HepG2 (cell line): ENCODE results near the gene DLX1. TPM values are rescaled to one million over a fixed set of nuclear protein-coding genes. Genes with fewer than 3 reads are reported as not detected.
A peak's percentile ranks its signal among the peaks of the same experiment; 100 is the strongest.

ENCODE experiments used
- DNMT1 ChIP-seq: sonication (generic); formaldehyde crosslinking; IDR thresholded peaks from 2 replicates; pipeline ENCODE4 v1.5.1; 2020; ENCODE audit warnings: mild to moderate bottlenecking, missing genetic modification reagents
- E2F2 ChIP-seq: sonication (generic); formaldehyde crosslinking; IDR thresholded peaks from 2 replicates; pipeline ENCODE4 v1.4.0; 2020; ENCODE audit warnings: missing genetic modification reagents, borderline replicate concordance
- KLF12 ChIP-seq: sonication (generic); formaldehyde crosslinking; IDR thresholded peaks from 2 replicates; pipeline ENCODE4 v1.4.0; 2020; ENCODE audit warnings: missing genetic modification reagents, borderline replicate concordance
- MAFF ChIP-seq: IDR thresholded peaks from 2 replicates; pipeline ENCODE4 v1.6.1; 2011; ENCODE audit warnings: low read depth, low read length, improper control_type of control experiment
- MNT ChIP-seq: fragments of 450-650 bp; IDR thresholded peaks from 2 replicates; pipeline ENCODE4 v1.6.1; 2016
- PAWR ChIP-seq: sonication (generic); formaldehyde crosslinking; IDR thresholded peaks from 2 replicates; pipeline ENCODE4 v1.4.0; 2020; ENCODE audit warnings: missing genetic modification reagents, mild to moderate bottlenecking, borderline replicate concordance
- POGK ChIP-seq: sonication (generic); formaldehyde crosslinking; conservative IDR thresholded peaks from 2 replicates; pipeline ENCODE4 v1.8.0; 2022; ENCODE audit warnings: mild to moderate bottlenecking, moderate library complexity, missing genetic modification reagents
- SALL1 ChIP-seq: sonication (generic); formaldehyde crosslinking; IDR thresholded peaks from 2 replicates; pipeline ENCODE4 v1.8.0; 2022; ENCODE audit warnings: mild to moderate bottlenecking, missing genetic modification reagents
- TCF12 ChIP-seq, 2 experiments: fragments of 450-650 bp in 1 of 2; sonication (generic) in 1 of 2; formaldehyde crosslinking in 1 of 2; IDR thresholded peaks; 2 replicates each; pipeline versions ENCODE4 v1.6.1 to v1.8.0; 2017 to 2022; ENCODE audit warnings: antibody characterized with exemption in 1 of 2, mild to moderate bottlenecking in 1 of 2, missing genetic modification reagents in 1 of 2, moderate library complexity in 1 of 2
- TEAD2 ChIP-seq: sonication (generic); formaldehyde crosslinking; IDR thresholded peaks from 2 replicates; pipeline ENCODE4 v1.9.0; 2021; ENCODE audit warnings: missing genetic modification reagents
- TP53 ChIP-seq: sonication (generic); formaldehyde crosslinking; conservative IDR thresholded peaks from 2 replicates; pipeline ENCODE4 v1.4.0; 2020; ENCODE audit warnings: missing genetic modification reagents
- ZBTB43 ChIP-seq: sonication (generic); formaldehyde crosslinking; conservative IDR thresholded peaks from 2 replicates; pipeline ENCODE4 v1.4.0; 2020; ENCODE audit warnings: missing genetic modification reagents
- ZNF180 ChIP-seq: sonication (generic); formaldehyde crosslinking; IDR thresholded peaks from 2 replicates; pipeline ENCODE4 v1.4.0; 2020; ENCODE audit warnings: low read depth, missing genetic modification reagents, borderline replicate concordance
- ZNF367 ChIP-seq: sonication (generic); formaldehyde crosslinking; IDR thresholded peaks from 2 replicates; pipeline ENCODE4 v1.4.0; 2020; ENCODE audit warnings: missing genetic modification reagents, borderline replicate concordance
- ZNF513 ChIP-seq: sonication (generic); formaldehyde crosslinking; conservative IDR thresholded peaks from 2 replicates; pipeline ENCODE4 v1.5.0; 2020; ENCODE audit warnings: missing genetic modification reagents
- ZNF564 ChIP-seq: sonication (generic); formaldehyde crosslinking; IDR thresholded peaks from 2 replicates; pipeline ENCODE4 v1.8.1; 2023; ENCODE audit warnings: mild to moderate bottlenecking, missing genetic modification reagents
- ZNF615 ChIP-seq: sonication (generic); formaldehyde crosslinking; IDR thresholded peaks from 2 replicates; pipeline ENCODE4 v1.5.0; 2020; ENCODE audit warnings: mild to moderate bottlenecking, missing genetic modification reagents, borderline replicate concordance
- ZNF678 ChIP-seq: sonication (generic); formaldehyde crosslinking; IDR thresholded peaks from 2 replicates; pipeline ENCODE4 v1.4.0; 2020; ENCODE audit warnings: mild to moderate bottlenecking, missing genetic modification reagents
- ZNF691 ChIP-seq: sonication (generic); formaldehyde crosslinking; IDR thresholded peaks from 2 replicates; pipeline ENCODE4 v1.4.0; 2020; ENCODE audit warnings: missing genetic modification reagents, low read depth, mild to moderate bottlenecking, borderline replicate concordance
- ZNF703 ChIP-seq: sonication (generic); formaldehyde crosslinking; IDR thresholded peaks from 2 replicates; pipeline ENCODE4 v1.5.1; 2020; ENCODE audit warnings: missing genetic modification reagents, mild to moderate bottlenecking, moderate library complexity, borderline replicate concordance
- ZNF761 ChIP-seq: sonication (generic); formaldehyde crosslinking; conservative IDR thresholded peaks from 2 replicates; pipeline ENCODE4 v1.4.0; 2020; ENCODE audit warnings: mild to moderate bottlenecking, missing genetic modification reagents
- polyA plus RNA-seq, 8 experiments: library from polyadenylated mRNA; depleted of rRNA in 3 of 8; stranded (reverse) in 7 of 8; unstranded in 1 of 8; fragments of >200 nt; fragmentation: Illumina TruSeq in 4 of 8; extraction: Trizol in 4 of 8; gene quantifications; 2 replicates each; pipeline versions ENCODE4 v1.2.1 to v1.2.3, GENCODE V29; 2011 to 2016; ENCODE audit warnings: low read depth in 4 of 8, missing spikeins in 1 of 8, mixed read lengths in 1 of 8; ENCODE audit not compliant: insufficient read depth in 1 of 8
- total RNA-seq, 5 experiments: library from RNA; depleted of rRNA; stranded (reverse); fragments of >200 nt; fragmentation: Illumina TruSeq; extraction: Trizol; gene quantifications; 2 replicates each; pipeline ENCODE4 v1.2.3, GENCODE V29; 2016; ENCODE audit warnings: low read depth in 1 of 5

The DLX1 gene
- total and polyA plus RNA-seq, 2 of the 13 experiments (the other 11 are each of a cell fraction or from before 2014, with no cell fraction given), result 0.18 to 0.86 TPM

- TF ChIP-seq ZNF367 (CRISPR knock-in tag), result no peak
- TF ChIP-seq SALL1, result no peak
- no peak for TF ChIP-seq ZNF564 (CRISPR knock-in tag)
- TF ChIP-seq ZNF703 (CRISPR knock-in tag), result no peak
- TF ChIP-seq ZNF691 (CRISPR knock-in tag), result no peak
- no peak for TF ChIP-seq E2F2
- TF ChIP-seq TCF12 (IDR thresholded peaks at IDR 0.05), result no peak
- no peak for TF ChIP-seq TCF12 (CRISPR knock-in tag; IDR thresholded peaks at IDR 0.05)
- no peak for TF ChIP-seq PAWR (CRISPR knock-in tag)
- no peak for TF ChIP-seq POGK (CRISPR knock-in tag)
- no peak for TF ChIP-seq TP53 (CRISPR knock-in tag)
- 0 out of 2 replicates have a peak, but pooled peaks have one; percentile 27 for TF ChIP-seq ZBTB43 (CRISPR knock-in tag)
- TF ChIP-seq KLF12, result no peak
- no peak for TF ChIP-seq MNT
- no peak for TF ChIP-seq ZNF678 (CRISPR knock-in tag)
- no peak for TF ChIP-seq ZNF615 (CRISPR knock-in tag)
- TF ChIP-seq MAFF, result no peak
- TF ChIP-seq TEAD2 (CRISPR knock-in tag), result no peak
- TF ChIP-seq ZNF180 (CRISPR knock-in tag), result no peak
- TF ChIP-seq ZNF513, result no peak
- TF ChIP-seq ZNF761 (CRISPR knock-in tag), result 0 out of 2 replicates have a peak, but pooled peaks have one; percentile 6
- no peak for TF ChIP-seq DNMT1 (CRISPR knock-in tag)
Measured at GRCh38 chr2:172095905-172096625, 10.8 kb downstream of the DLX1 start (continued).
